HEK293 (cell line): Measurements from ENCODE around the gene ABT1.

Experiments
- BCL11B ChIP-seq: fragments of 450-650 bp; formaldehyde crosslinking; IDR thresholded peaks from 2 replicates; pipeline ENCODE4 v1.5.1; 2016; ENCODE audit warnings: low read depth, missing biosample characterization, missing genetic modification characterization
- HIC1 ChIP-seq: fragments of 450-650 bp; formaldehyde crosslinking; IDR thresholded peaks from 2 replicates; pipeline ENCODE4 v1.5.1; 2016; ENCODE audit warnings: missing biosample characterization, missing genetic modification characterization
- KLF1 ChIP-seq: fragments of 450-650 bp; formaldehyde crosslinking; IDR thresholded peaks from 2 replicates; pipeline ENCODE4 v1.5.1; 2016; ENCODE audit warnings: missing biosample characterization, missing genetic modification characterization
- KLF17 ChIP-seq: fragments of 450-650 bp; formaldehyde crosslinking; IDR thresholded peaks from 2 replicates; pipeline ENCODE4 v1.5.1; 2016; ENCODE audit warnings: missing biosample characterization, missing genetic modification characterization
- KLF7 ChIP-seq: fragments of 450-650 bp; formaldehyde crosslinking; IDR thresholded peaks from 2 replicates; pipeline ENCODE4 v1.5.1; 2016; ENCODE audit warnings: missing biosample characterization, missing genetic modification characterization, borderline replicate concordance
- KLF9 ChIP-seq: fragments of 450-650 bp; formaldehyde crosslinking; IDR thresholded peaks from 2 replicates; pipeline ENCODE4 v1.5.1; 2016; ENCODE audit warnings: missing biosample characterization, missing genetic modification characterization, low read depth
- OVOL3 ChIP-seq: fragments of 450-650 bp; formaldehyde crosslinking; IDR thresholded peaks from 2 replicates; pipeline ENCODE4 v1.5.1; 2016; ENCODE audit warnings: missing biosample characterization, missing genetic modification characterization
- SCRT1 ChIP-seq: fragments of 450-650 bp; formaldehyde crosslinking; IDR thresholded peaks from 2 replicates; pipeline ENCODE4 v1.5.1; 2016; ENCODE audit warnings: missing biosample characterization, missing genetic modification characterization, borderline replicate concordance
- TRIM28 ChIP-seq: IDR thresholded peaks from 2 replicates; pipeline ENCODE4 v1.6.1; 2011; ENCODE audit warnings: low read length, control low read depth, borderline replicate concordance
- ZBTB21 ChIP-seq: fragments of 450-650 bp; formaldehyde crosslinking; IDR thresholded peaks from 2 replicates; pipeline ENCODE4 v1.5.1; 2017; ENCODE audit warnings: missing biosample characterization, missing genetic modification characterization
- ZBTB49 ChIP-seq: fragments of 450-650 bp; formaldehyde crosslinking; IDR thresholded peaks from 2 replicates; pipeline ENCODE4 v1.5.1; 2016; ENCODE audit warnings: missing biosample characterization, missing genetic modification characterization, low read depth
- ZFP69B ChIP-seq: fragments of 450-650 bp; formaldehyde crosslinking; IDR thresholded peaks from 2 replicates; pipeline ENCODE4 v1.5.1; 2016; ENCODE audit warnings: missing biosample characterization, missing genetic modification characterization
- ZNF121 ChIP-seq: fragments of 450-650 bp; formaldehyde crosslinking; IDR thresholded peaks from 2 replicates; pipeline ENCODE4 v1.5.1; 2016; ENCODE audit warnings: missing biosample characterization, missing genetic modification characterization
- ZNF155 ChIP-seq: fragments of 450-650 bp; formaldehyde crosslinking; IDR thresholded peaks from 2 replicates; pipeline ENCODE4 v1.5.1; 2016; ENCODE audit warnings: missing biosample characterization, missing genetic modification characterization
- ZNF18 ChIP-seq: fragments of 450-650 bp; formaldehyde crosslinking; IDR thresholded peaks from 2 replicates; pipeline ENCODE4 v1.5.1; 2016; ENCODE audit warnings: missing biosample characterization, missing genetic modification characterization
- ZNF449 ChIP-seq: fragments of 450-650 bp; formaldehyde crosslinking; IDR thresholded peaks from 2 replicates; pipeline ENCODE4 v1.5.1; 2017; ENCODE audit warnings: missing biosample characterization, mild to moderate bottlenecking, missing genetic modification characterization, moderate library complexity
- ZNF518A ChIP-seq: fragments of 450-650 bp; formaldehyde crosslinking; conservative IDR thresholded peaks from 2 replicates; pipeline ENCODE4 v1.5.1; 2016; ENCODE audit warnings: low read depth, missing biosample characterization, missing genetic modification characterization
- ZNF521 ChIP-seq: fragments of 450-650 bp; formaldehyde crosslinking; IDR thresholded peaks from 2 replicates; pipeline ENCODE4 v1.5.1; 2017; ENCODE audit warnings: missing biosample characterization, mild to moderate bottlenecking, missing genetic modification characterization
- ZNF548 ChIP-seq: fragments of 450-650 bp; formaldehyde crosslinking; IDR thresholded peaks from 2 replicates; pipeline ENCODE4 v1.5.1; 2016; ENCODE audit warnings: missing biosample characterization, missing genetic modification characterization
- ZNF639 ChIP-seq: fragments of 450-650 bp; formaldehyde crosslinking; IDR thresholded peaks from 2 replicates; pipeline ENCODE4 v1.5.1; 2016; ENCODE audit warnings: missing biosample characterization, missing genetic modification characterization
- ZNF660 ChIP-seq: fragments of 450-650 bp; IDR thresholded peaks from 2 replicates; pipeline ENCODE4 v1.5.1; 2018; ENCODE audit warnings: missing biosample characterization, mild to moderate bottlenecking, missing genetic modification characterization
- ZNF670 ChIP-seq: fragments of 450-650 bp; formaldehyde crosslinking; IDR thresholded peaks from 2 replicates; pipeline ENCODE4 v1.5.1; 2016; ENCODE audit warnings: missing biosample characterization, missing genetic modification characterization, low read depth
- ZSCAN23 ChIP-seq: fragments of 450-650 bp; formaldehyde crosslinking; IDR thresholded peaks from 2 replicates; pipeline ENCODE4 v1.5.1; 2016; ENCODE audit warnings: missing biosample characterization, missing genetic modification characterization

ABT1 gene

GRCh38 chr6:26556263-26557070, 40.3 kb upstream of the ABT1 start (continued):
- 0 out of 2 replicates have a peak, but pooled peaks have one; percentile 19 for TF ChIP-seq KLF17
- TF ChIP-seq KLF9, result no peak
- TF ChIP-seq ZBTB49, result no peak
- TF ChIP-seq SCRT1 (tag by site-specific recombination), result no peak
- no peak for TF ChIP-seq ZNF518A (tag by site-specific recombination)
- TF ChIP-seq OVOL3, result no peak
- TF ChIP-seq ZNF18 (tag by site-specific recombination), result peak; percentile 66; the same call in 1 of the 2 replicates
- 0 out of 2 replicates have a peak, but pooled peaks have one; percentile 20 for TF ChIP-seq HIC1 (tag by site-specific recombination)
- TF ChIP-seq KLF7 (tag by site-specific recombination), result no peak
- TF ChIP-seq ZBTB21 (tag by site-specific recombination), result 0 out of 2 replicates have a peak, but pooled peaks have one; percentile 25
- peak; percentile 77; the same call in 1 of the 2 replicates for TF ChIP-seq TRIM28
- peak; percentile 73; the same call in 1 of the 2 replicates for TF ChIP-seq BCL11B
- 0 out of 2 replicates have a peak, but pooled peaks have one; percentile 36 for TF ChIP-seq ZFP69B (tag by site-specific recombination)
- no peak for TF ChIP-seq ZNF121 (tag by site-specific recombination)
- peak; percentile 86 for TF ChIP-seq ZNF639
- peak; percentile 35; the same call in 1 of the 2 replicates for TF ChIP-seq ZNF449
- no peak for TF ChIP-seq ZNF548 (tag by site-specific recombination)
- no peak for TF ChIP-seq ZNF155 (tag by site-specific recombination)
- TF ChIP-seq ZNF660 (tag by site-specific recombination), result peak; percentile 99
- TF ChIP-seq ZNF521 (tag by site-specific recombination), result no peak
- no peak for TF ChIP-seq ZNF670 (tag by site-specific recombination)
- TF ChIP-seq KLF1 (tag by site-specific recombination), result no peak
- TF ChIP-seq ZSCAN23 (tag by site-specific recombination), result peak; percentile 75
